Fibroblast of mammary gland (primary cell): ENCODE measurements around the gene HYAL3.
A peak's percentile ranks its signal among the peaks of the same experiment; 100 is the strongest.

Source experiments
- DNase-seq: peaks from one replicate; pipeline ENCODE4 v3.0.0-alpha.2; 2010; ENCODE audit warnings: low read depth
- H3K4me3 ChIP-seq: 2 replicates; pipeline ENCODE4 v1.5.1; 2011; ENCODE audit warnings: low read depth, mild to moderate bottlenecking, low read length, moderate library complexity; ENCODE audit not compliant: control insufficient read depth
- TF ChIP-seq, protein P1 (sequence below): conservative IDR thresholded peaks from 2 replicates; pipeline ENCODE4 v1.5.1; 2011; ENCODE audit warnings: low read depth, low read length, inconsistent platforms; ENCODE audit not compliant: control insufficient read depth, insufficient read depth

HYAL3 gene

DNA sequence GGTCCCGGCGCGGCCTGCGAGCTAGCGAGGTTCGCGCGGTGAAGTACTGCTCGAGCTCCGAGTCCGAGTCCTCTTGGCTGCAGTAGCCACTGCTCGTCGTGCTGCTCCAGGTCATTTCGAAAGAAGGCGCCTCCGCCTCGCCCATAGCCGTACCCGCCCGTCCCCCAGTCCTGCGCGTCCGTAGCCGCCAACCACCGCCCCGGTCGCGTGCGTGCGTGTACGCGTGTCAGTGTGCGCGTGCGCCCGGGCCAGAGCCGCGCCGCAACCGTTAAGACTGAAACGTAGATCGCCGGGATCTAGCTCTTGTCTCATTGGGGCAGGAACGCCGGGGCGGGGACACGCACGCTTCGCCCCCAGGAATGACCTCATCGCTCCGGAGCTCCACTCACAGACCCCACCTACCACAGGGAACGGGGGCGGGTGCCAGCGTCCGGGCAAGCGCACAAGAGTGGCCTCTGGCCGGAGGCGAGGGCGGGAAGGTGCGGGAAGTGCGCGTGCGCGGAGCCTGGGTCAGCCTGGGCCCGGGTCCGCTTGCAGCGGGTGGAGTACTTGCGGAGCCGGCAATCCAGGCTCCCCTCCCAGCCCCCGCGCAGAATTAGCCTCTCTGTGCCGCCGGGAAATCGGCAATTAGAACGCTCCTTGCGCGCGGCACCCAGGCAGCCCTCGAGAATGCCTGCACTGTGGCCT lies 38.1 kb upstream of the HYAL3 start:
- DNase-seq, result peak; percentile 99
- H3K4me3 ChIP-seq, result peak overlapping the region; percentile 96
- TF ChIP-seq, protein P1, sequence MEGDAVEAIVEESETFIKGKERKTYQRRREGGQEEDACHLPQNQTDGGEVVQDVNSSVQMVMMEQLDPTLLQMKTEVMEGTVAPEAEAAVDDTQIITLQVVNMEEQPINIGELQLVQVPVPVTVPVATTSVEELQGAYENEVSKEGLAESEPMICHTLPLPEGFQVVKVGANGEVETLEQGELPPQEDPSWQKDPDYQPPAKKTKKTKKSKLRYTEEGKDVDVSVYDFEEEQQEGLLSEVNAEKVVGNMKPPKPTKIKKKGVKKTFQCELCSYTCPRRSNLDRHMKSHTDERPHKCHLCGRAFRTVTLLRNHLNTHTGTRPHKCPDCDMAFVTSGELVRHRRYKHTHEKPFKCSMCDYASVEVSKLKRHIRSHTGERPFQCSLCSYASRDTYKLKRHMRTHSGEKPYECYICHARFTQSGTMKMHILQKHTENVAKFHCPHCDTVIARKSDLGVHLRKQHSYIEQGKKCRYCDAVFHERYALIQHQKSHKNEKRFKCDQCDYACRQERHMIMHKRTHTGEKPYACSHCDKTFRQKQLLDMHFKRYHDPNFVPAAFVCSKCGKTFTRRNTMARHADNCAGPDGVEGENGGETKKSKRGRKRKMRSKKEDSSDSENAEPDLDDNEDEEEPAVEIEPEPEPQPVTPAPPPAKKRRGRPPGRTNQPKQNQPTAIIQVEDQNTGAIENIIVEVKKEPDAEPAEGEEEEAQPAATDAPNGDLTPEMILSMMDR, result no peak

DNA sequence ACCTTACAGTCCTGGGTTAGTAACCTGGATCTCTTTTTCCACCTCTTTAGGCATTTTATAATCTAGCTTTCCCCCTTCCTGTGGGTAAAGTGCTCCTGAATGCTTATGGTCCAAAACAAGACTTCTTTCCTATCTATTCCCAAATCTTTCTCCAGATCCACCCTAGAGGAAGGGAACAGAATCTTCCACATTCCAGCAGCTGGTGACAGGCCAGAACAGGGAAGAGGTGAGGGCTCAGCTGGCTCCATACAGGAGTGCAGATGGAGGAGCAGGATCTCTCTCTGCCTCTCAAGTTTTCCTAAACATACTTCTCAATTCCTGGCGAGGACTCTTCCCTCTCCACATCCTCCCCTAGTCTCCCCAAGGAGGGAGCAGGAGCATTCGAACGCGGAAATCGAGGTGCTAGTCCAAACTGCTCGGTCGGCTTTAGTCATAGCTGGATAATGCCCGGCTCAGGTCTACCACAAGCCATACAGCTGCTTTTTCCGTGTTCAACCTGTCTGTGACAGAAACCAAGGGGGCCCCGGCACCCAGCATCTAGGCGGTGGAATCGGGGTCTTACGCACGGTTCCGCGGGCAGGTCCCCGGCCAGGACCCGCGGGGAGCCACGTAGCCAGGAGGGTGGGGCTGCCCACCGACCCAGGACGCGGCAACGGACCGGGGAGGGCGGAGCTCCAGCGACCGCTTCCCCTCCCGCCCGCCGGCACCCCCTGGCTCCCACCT lies 37.4 kb upstream of the HYAL3 start:
- peak overlapping the region; percentile 96 for H3K4me3 ChIP-seq
- TF ChIP-seq, protein P1, result no peak
- DNase-seq, result peak; percentile 46

DNA sequence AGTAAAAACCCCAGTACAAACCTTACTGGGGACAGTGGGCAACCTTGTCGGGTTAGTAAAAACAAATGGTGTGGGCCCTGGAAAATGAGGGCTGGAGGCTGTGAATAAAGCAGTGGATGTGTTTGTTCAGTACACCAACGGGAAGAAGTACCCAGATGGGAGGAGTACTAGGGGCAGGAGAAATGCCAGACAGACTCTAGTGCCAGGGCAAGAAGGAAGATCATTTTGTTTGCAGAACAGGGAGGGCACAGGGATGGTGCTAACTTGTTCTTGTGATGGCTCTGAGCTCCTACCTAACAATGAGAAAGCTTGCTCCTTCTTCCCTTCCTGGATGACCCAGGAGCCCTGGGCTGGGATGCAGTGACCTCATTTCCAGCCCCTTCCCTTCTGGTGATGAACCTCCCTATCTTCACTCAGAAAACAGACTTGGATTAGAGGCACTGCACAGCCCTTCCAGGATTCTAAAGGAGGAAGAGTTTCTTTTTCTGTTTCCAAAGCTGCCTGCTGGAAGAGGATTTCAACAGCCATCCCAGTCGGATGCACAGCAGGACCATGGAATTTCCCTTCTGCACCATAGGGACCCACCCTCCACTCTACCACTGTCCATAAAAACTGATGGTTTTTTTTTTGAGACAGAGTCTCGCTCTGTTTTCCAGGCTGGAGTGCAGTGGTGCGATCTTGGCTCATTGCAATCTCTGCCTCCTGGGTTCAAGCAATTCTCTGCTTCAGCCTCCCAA lies 35.3 kb upstream of the HYAL3 start:
- no peak for DNase-seq

DNA sequence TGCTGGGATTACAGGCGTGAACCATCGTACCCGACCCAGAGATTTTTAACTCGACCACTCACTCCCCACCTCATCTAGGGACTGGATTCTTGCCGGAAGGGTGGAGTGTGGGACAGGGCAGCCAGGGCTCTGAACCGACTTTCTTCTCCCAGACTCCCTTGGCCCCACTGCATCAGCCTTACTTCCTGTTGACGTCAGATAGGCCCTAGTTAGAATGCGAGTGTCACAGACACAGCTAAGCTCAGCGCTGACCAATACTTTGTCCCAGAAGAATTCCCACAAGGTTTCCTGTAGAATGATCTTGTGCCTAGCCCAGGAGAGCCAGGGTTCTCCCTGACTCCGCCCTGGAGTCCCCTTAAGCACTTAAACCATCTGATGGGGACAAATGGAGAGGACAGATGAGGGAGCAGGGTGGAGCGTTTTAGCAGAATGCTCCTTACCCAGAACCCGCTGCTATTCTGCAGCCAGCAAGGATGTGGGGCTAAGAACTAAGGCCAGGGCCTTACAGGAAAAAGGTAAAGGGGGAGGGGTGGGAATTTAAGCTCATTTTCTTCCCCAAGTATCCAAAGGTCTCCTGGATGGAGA lies 34.6 kb upstream of the HYAL3 start:
- peak overlapping the region; percentile 13 for H3K4me3 ChIP-seq
- peak; percentile 93 for DNase-seq
- TF ChIP-seq, protein P1, result no peak

More for the DNA sequence above, 35.3 kb upstream of the HYAL3 start:
- TF ChIP-seq, protein P1, result no peak
- peak overlapping the region; percentile 13 for H3K4me3 ChIP-seq

DNA sequence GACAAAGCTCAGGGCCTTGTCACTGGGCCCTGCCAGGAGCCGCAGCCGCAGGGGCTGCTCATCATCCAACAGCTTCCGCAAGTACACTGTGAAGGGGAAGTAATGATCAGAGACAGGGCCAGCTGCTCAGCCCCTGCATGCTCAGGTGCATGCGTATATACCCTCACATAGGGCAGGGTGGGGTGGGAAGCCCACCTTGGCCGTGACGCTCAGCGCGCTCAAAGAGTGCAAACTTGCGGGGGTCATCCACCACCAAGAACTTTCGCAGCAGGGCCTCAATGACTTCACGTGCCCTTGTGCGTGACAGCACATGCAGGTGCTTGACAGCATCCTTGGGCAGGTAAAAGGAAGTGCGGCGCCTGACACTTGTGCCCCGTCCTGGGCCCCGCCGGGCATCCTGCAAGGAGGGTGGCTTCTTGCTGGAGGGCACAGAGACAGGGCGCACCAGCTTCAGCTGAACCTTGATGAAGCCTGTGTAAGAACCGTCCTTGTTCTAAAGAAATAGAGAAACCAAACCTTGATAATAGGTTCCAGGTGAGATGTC lies 32.2 kb upstream of the HYAL3 start:
- no peak overlapping the region for H3K4me3 ChIP-seq
- TF ChIP-seq, protein P1, result no peak

DNA sequence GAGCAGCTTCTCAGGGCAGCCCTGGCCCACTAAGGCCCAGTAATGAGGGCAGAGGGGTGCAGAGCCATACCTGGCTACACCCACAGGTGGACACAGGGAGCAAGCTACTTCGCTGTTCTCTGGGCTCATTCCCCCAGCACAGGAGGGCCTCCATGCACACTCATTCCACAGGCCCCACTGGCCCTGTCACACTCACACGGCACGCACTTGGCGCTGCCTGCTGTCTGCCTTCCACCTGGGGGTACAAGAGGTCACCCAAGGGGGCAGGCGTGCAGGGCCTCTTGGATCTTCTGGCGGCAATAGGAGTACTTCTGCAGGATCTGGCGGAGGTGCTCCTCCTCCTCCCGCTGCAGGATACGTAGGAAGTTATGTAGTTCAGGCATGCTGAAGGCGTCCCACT lies 31.1 kb upstream of the HYAL3 start:
- DNase-seq, result no peak
- TF ChIP-seq, protein P1, result no peak
- H3K4me3 ChIP-seq, result no peak overlapping the region

More for the DNA sequence above, 32.2 kb upstream of the HYAL3 start:
- DNase-seq, result no peak
